Measurements from ENCODE around the gene SLC28A1. TPM values are rescaled to one million over a fixed set of nuclear protein-coding genes. Genes with fewer than 3 reads are reported as not detected.
A peak's percentile ranks its signal among the peaks of the same experiment; 100 is the strongest.

Gene SLC28A1
- total and polyA plus RNA-seq, 4 donors, result 0.97 to 4.1 (median 2.4) TPM

- 30 to 31% methylated on average over 14 of the region's 14 CpGs for WGBS, 2 donors
- H3K9me3 ChIP-seq (ENCODE audit: control insufficient read depth, low read length), result no peaks in the 10 kb centered on the region
- no peaks in the 10 kb centered on the region for H3K4me1 ChIP-seq (ENCODE audit: control insufficient read depth in 1 of 2, insufficient read depth in 2 of 2, low read length in 2 of 2)
- no peak overlapping the region for H3K27ac ChIP-seq (ENCODE audit: low read depth in 1 of 2, low read length in 2 of 2)
- peak; percentile 63 to 70 for DNase-seq
- H3K27me3 ChIP-seq (ENCODE audit: control insufficient read depth in 1 of 2, insufficient read depth in 2 of 2, low read length in 1 of 2), result no peaks in the 10 kb centered on the region
- intact Hi-C loops (cut with DNase I), result no loop called here
- peak; percentile 30 for ATAC-seq (ENCODE audit: low FRiP score)
- H3K36me3 ChIP-seq (ENCODE audit: control insufficient read depth in 1 of 2, insufficient read depth in 2 of 2, low read length in 1 of 2), result no peaks in the 10 kb centered on the region
- H3K4me3 ChIP-seq (ENCODE audit: low read length in 2 of 2), result no peak overlapping the region
Observed at GRCh38 chr15:84886211-84886983, 1.9 kb downstream of the SLC28A1 start.

GRCh38 chr15:84886984-84887299 is 2.5 kb downstream of the SLC28A1 start:
- Histone ChIP-seq H3K27ac (ENCODE audit: low read depth in 1 of 2, low read length in 2 of 2) (no peak overlapping the region), H3K4me1 (ENCODE audit: control insufficient read depth in 1 of 2, insufficient read depth in 2 of 2, low read length in 2 of 2) (no peaks in the 10 kb centered on the region), H3K27me3 (ENCODE audit: control insufficient read depth in 1 of 2, insufficient read depth in 2 of 2, low read length in 1 of 2) (no peaks in the 10 kb centered on the region), H3K4me3 (ENCODE audit: low read length in 2 of 2) (no peak overlapping the region), H3K36me3 (ENCODE audit: control insufficient read depth in 1 of 2, insufficient read depth in 2 of 2, low read length in 1 of 2) (no peaks in the 10 kb centered on the region), H3K9me3 (ENCODE audit: control insufficient read depth, low read length) (no peaks in the 10 kb centered on the region)
- ATAC-seq (ENCODE audit: low FRiP score) (no peak), DNase-seq (no peak)
- WGBS, 2 donors, result 60 to 83% methylated on average over 1 of the region's 1 CpG
- intact Hi-C loops (cut with DNase I), result no loop called here

- DNase-seq (no peak), ATAC-seq (ENCODE audit: low FRiP score) (no peak)
- no peaks in the 10 kb centered on the region for H3K4me1 ChIP-seq (ENCODE audit: control insufficient read depth in 1 of 2, insufficient read depth in 2 of 2, low read length in 2 of 2)
- no peaks in the 10 kb centered on the region for H3K36me3 ChIP-seq (ENCODE audit: control insufficient read depth in 1 of 2, insufficient read depth in 2 of 2, low read length in 1 of 2)
- no peaks in the 10 kb centered on the region for H3K27me3 ChIP-seq (ENCODE audit: control insufficient read depth in 1 of 2, insufficient read depth in 2 of 2, low read length in 1 of 2)
- no peaks in the 10 kb centered on the region for H3K9me3 ChIP-seq (ENCODE audit: control insufficient read depth, low read length)
- intact Hi-C loops (cut with DNase I), result no loop called here
- no peak overlapping the region for H3K27ac ChIP-seq (ENCODE audit: low read depth in 1 of 2, low read length in 2 of 2)
- no peak overlapping the region for H3K4me3 ChIP-seq (ENCODE audit: low read length in 2 of 2)
- WGBS, 2 donors, result 91 to 95% methylated on average over 4 of the region's 4 CpGs
Observed at GRCh38 chr15:84887938-84888337, 3.5 kb downstream of the SLC28A1 start.

- Histone ChIP-seq H3K27me3 (ENCODE audit: control insufficient read depth in 1 of 2, insufficient read depth in 2 of 2, low read length in 1 of 2) (no peaks in the 10 kb centered on the region), H3K4me3 (ENCODE audit: low read length in 2 of 2) (no peak overlapping the region), H3K27ac (ENCODE audit: low read depth in 1 of 2, low read length in 2 of 2) (no peak overlapping the region), H3K9me3 (ENCODE audit: control insufficient read depth, low read length) (no peaks in the 10 kb centered on the region), H3K4me1 (ENCODE audit: control insufficient read depth in 1 of 2, insufficient read depth in 2 of 2, low read length in 2 of 2) (no peaks in the 10 kb centered on the region), H3K36me3 (ENCODE audit: control insufficient read depth in 1 of 2, insufficient read depth in 2 of 2, low read length in 1 of 2) (no peaks in the 10 kb centered on the region)
- intact Hi-C loops (cut with DNase I), result no loop called here
- DNase-seq (peak in 1 of 2 donors; percentile 71), ATAC-seq (ENCODE audit: low FRiP score) (no peak)
- WGBS, 2 donors, result 90 to 91% methylated on average over 17 of the region's 17 CpGs
Observed at GRCh38 chr15:84888639-84889038, 4.2 kb downstream of the SLC28A1 start.

GRCh38 chr15:84889313-84889990 is 5.0 kb downstream of the SLC28A1 start:
- ATAC-seq (ENCODE audit: low FRiP score), result no peak
- 87 to 93% methylated on average over 7 to 8 of the region's 8 CpGs for WGBS, 2 donors
- intact Hi-C loops (cut with DNase I), result no loop called here

GRCh38 chr15:84889991-84890669 is 5.7 kb downstream of the SLC28A1 start:
- peak in 1 of 2 donors; percentile 60 for DNase-seq
- intact Hi-C loops (cut with DNase I), result no loop called here
- Histone ChIP-seq H3K4me1 (ENCODE audit: control insufficient read depth in 1 of 2, insufficient read depth in 2 of 2, low read length in 2 of 2) (no peaks in the 10 kb centered on the region), H3K27ac (ENCODE audit: low read depth in 1 of 2, low read length in 2 of 2) (no peak overlapping the region), H3K36me3 (ENCODE audit: control insufficient read depth in 1 of 2, insufficient read depth in 2 of 2, low read length in 1 of 2) (no peaks in the 10 kb centered on the region), H3K4me3 (ENCODE audit: low read length in 2 of 2) (no peak overlapping the region), H3K9me3 (ENCODE audit: control insufficient read depth, low read length) (no peaks in the 10 kb centered on the region), H3K27me3 (ENCODE audit: control insufficient read depth in 1 of 2, insufficient read depth in 2 of 2, low read length in 1 of 2) (no peaks in the 10 kb centered on the region)
- ATAC-seq (ENCODE audit: low FRiP score), result no peak
- 97 to 99% methylated on average over 6 of the region's 6 CpGs for WGBS, 2 donors

More at GRCh38 chr15:84889313-84889990, 5.0 kb downstream of the SLC28A1 start:
- Histone ChIP-seq H3K9me3 (ENCODE audit: control insufficient read depth, low read length) (no peaks in the 10 kb centered on the region), H3K4me1 (ENCODE audit: control insufficient read depth in 1 of 2, insufficient read depth in 2 of 2, low read length in 2 of 2) (no peaks in the 10 kb centered on the region), H3K4me3 (ENCODE audit: low read length in 2 of 2) (no peak overlapping the region), H3K27me3 (ENCODE audit: control insufficient read depth in 1 of 2, insufficient read depth in 2 of 2, low read length in 1 of 2) (no peaks in the 10 kb centered on the region), H3K36me3 (ENCODE audit: control insufficient read depth in 1 of 2, insufficient read depth in 2 of 2, low read length in 1 of 2) (no peaks in the 10 kb centered on the region), H3K27ac (ENCODE audit: low read depth in 1 of 2, low read length in 2 of 2) (no peak overlapping the region)
- DNase-seq, result peak in 1 of 2 donors; percentile 48

- H3K4me1 ChIP-seq (ENCODE audit: control insufficient read depth in 1 of 2, insufficient read depth in 2 of 2, low read length in 2 of 2), result no peaks in the 10 kb centered on the region
- H3K27ac ChIP-seq (ENCODE audit: low read depth in 1 of 2, low read length in 2 of 2), result no peak overlapping the region
- no peak overlapping the region for H3K4me3 ChIP-seq (ENCODE audit: low read length in 2 of 2)
- no peak for ATAC-seq (ENCODE audit: low FRiP score)
- no peaks in the 10 kb centered on the region for H3K9me3 ChIP-seq (ENCODE audit: control insufficient read depth, low read length)
- no peak for DNase-seq
- no peaks in the 10 kb centered on the region for H3K27me3 ChIP-seq (ENCODE audit: control insufficient read depth in 1 of 2, insufficient read depth in 2 of 2, low read length in 1 of 2)
- H3K36me3 ChIP-seq (ENCODE audit: control insufficient read depth in 1 of 2, insufficient read depth in 2 of 2, low read length in 1 of 2), result no peaks in the 10 kb centered on the region
- intact Hi-C loops (cut with DNase I), result no loop called here
- WGBS, 2 donors, result 95 to 98% methylated on average over 5 of the region's 5 CpGs
Observed at GRCh38 chr15:84890670-84891162, 6.3 kb downstream of the SLC28A1 start.

GRCh38 chr15:84891339-84891738 is 6.9 kb downstream of the SLC28A1 start:
- no peak for ATAC-seq (ENCODE audit: low FRiP score)

More at GRCh38 chr15:84891339-84891738, 6.9 kb downstream of the SLC28A1 start:
- H3K36me3 ChIP-seq (ENCODE audit: control insufficient read depth in 1 of 2, insufficient read depth in 2 of 2, low read length in 1 of 2), result no peaks in the 10 kb centered on the region
- H3K9me3 ChIP-seq (ENCODE audit: control insufficient read depth, low read length), result no peaks in the 10 kb centered on the region
- peak in 1 of 2 donors; percentile 16 for DNase-seq
- H3K27ac ChIP-seq (ENCODE audit: low read depth in 1 of 2, low read length in 2 of 2), result no peak overlapping the region
- WGBS, 2 donors, result 94 to 96% methylated on average over 6 of the region's 6 CpGs
- no peak overlapping the region for H3K4me3 ChIP-seq (ENCODE audit: low read length in 2 of 2)
- H3K27me3 ChIP-seq (ENCODE audit: control insufficient read depth in 1 of 2, insufficient read depth in 2 of 2, low read length in 1 of 2), result no peaks in the 10 kb centered on the region
- intact Hi-C loops (cut with DNase I), result no loop called here
- H3K4me1 ChIP-seq (ENCODE audit: control insufficient read depth in 1 of 2, insufficient read depth in 2 of 2, low read length in 2 of 2), result no peaks in the 10 kb centered on the region

Measured in aorta (tissue), 5 donors.